ENCODE results near the gene CRISPLD2. TPM values are rescaled to one million over a fixed set of nuclear protein-coding genes. Genes with fewer than 3 reads are reported as not detected.

CRISPLD2 gene
- total and polyA plus RNA-seq, 10 of the 15 experiments (the other 5 are each of a cell fraction or from before 2014, with no cell fraction given): 0.03 to 0.30 (median 0.08) TPM; not detected in 5

DNA sequence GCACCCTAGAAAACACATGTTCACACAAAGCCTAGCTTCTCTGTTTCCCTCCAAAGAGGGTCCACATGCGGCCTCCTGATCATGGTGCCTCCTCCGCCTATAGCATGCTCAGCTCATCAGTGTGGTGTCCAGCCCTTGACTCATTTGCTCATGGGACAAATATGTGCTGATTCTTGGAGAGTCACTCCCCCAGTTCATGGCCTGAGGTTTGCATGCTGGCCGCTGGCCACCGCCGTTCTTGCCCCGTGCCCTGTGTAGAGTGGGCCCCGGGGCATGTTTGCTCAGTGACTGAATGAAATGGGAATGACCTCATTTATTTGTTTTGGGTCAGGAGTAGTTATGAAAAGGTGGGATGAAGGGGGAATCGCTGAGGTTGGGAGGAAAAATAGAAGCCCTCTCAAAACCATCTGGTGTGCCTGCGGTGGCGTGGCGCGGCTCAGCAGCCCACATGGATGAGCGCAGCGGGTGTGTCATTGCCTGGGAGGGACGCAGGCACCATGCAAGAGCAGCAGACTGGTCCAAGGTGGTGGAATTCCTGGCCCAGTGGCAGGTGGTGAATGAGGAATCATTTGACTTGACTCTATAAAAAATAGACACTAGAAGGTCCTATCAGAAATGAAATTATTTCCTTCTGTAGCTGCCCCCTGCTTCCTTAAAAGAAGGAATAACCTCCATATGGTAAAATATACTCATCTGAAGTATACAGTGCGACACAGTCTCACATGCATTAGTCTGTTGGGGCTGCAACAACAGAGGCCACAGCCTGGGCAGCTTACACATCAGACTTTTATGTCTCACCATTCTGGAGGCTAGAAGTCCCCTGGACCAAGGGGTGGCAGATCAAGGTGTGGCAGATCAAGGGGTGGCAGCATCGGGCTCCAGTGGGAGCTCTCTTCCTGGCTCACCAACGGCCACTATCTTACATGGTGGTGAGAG, 31.7 kb downstream of the CRISPLD2 start (continued):
- no peak for TF ChIP-seq YY1 (IDR thresholded peaks at IDR 0.05; ENCODE audit: low read depth, low read length)
- TF ChIP-seq, protein P1, sequence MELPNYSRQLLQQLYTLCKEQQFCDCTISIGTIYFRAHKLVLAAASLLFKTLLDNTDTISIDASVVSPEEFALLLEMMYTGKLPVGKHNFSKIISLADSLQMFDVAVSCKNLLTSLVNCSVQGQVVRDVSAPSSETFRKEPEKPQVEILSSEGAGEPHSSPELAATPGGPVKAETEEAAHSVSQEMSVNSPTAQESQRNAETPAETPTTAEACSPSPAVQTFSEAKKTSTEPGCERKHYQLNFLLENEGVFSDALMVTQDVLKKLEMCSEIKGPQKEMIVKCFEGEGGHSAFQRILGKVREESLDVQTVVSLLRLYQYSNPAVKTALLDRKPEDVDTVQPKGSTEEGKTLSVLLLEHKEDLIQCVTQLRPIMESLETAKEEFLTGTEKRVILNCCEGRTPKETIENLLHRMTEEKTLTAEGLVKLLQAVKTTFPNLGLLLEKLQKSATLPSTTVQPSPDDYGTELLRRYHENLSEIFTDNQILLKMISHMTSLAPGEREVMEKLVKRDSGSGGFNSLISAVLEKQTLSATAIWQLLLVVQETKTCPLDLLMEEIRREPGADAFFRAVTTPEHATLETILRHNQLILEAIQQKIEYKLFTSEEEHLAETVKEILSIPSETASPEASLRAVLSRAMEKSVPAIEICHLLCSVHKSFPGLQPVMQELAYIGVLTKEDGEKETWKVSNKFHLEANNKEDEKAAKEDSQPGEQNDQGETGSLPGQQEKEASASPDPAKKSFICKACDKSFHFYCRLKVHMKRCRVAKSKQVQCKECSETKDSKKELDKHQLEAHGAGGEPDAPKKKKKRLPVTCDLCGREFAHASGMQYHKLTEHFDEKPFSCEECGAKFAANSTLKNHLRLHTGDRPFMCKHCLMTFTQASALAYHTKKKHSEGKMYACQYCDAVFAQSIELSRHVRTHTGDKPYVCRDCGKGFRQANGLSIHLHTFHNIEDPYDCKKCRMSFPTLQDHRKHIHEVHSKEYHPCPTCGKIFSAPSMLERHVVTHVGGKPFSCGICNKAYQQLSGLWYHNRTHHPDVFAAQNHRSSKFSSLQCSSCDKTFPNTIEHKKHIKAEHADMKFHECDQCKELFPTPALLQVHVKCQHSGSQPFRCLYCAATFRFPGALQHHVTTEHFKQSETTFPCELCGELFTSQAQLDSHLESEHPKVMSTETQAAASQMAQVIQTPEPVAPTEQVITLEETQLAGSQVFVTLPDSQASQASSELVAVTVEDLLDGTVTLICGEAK (IDR thresholded peaks at IDR 0.05; ENCODE audit: borderline replicate concordance): no peak
- no peak for TF ChIP-seq MEF2B (IDR thresholded peaks at IDR 0.05; ENCODE audit: partially characterized antibody, poor library complexity, severe bottlenecking)
- no peak for TF ChIP-seq RCOR1 (conservative IDR thresholded peaks at IDR 0.05; ENCODE audit: low read depth, low read length)
- no peak for TF ChIP-seq NR2C2 (IDR thresholded peaks at IDR 0.05; ENCODE audit: borderline replicate concordance, control insufficient read depth, insufficient read length, low read depth)
- TF ChIP-seq SIN3A (IDR thresholded peaks at IDR 0.05; ENCODE audit: low read depth, low read length): no peak
- TF ChIP-seq, protein P2, sequence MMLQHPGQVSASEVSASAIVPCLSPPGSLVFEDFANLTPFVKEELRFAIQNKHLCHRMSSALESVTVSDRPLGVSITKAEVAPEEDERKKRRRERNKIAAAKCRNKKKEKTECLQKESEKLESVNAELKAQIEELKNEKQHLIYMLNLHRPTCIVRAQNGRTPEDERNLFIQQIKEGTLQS (IDR thresholded peaks at IDR 0.05; ENCODE audit: borderline replicate concordance, extremely low read depth, low read depth, low read length): no peak
- TF ChIP-seq, protein P3, sequence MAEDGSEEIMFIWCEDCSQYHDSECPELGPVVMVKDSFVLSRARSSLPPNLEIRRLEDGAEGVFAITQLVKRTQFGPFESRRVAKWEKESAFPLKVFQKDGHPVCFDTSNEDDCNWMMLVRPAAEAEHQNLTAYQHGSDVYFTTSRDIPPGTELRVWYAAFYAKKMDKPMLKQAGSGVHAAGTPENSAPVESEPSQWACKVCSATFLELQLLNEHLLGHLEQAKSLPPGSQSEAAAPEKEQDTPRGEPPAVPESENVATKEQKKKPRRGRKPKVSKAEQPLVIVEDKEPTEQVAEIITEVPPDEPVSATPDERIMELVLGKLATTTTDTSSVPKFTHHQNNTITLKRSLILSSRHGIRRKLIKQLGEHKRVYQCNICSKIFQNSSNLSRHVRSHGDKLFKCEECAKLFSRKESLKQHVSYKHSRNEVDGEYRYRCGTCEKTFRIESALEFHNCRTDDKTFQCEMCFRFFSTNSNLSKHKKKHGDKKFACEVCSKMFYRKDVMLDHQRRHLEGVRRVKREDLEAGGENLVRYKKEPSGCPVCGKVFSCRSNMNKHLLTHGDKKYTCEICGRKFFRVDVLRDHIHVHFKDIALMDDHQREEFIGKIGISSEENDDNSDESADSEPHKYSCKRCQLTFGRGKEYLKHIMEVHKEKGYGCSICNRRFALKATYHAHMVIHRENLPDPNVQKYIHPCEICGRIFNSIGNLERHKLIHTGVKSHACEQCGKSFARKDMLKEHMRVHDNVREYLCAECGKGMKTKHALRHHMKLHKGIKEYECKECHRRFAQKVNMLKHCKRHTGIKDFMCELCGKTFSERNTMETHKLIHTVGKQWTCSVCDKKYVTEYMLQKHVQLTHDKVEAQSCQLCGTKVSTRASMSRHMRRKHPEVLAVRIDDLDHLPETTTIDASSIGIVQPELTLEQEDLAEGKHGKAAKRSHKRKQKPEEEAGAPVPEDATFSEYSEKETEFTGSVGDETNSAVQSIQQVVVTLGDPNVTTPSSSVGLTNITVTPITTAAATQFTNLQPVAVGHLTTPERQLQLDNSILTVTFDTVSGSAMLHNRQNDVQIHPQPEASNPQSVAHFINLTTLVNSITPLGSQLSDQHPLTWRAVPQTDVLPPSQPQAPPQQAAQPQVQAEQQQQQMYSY (CRISPR knock-in tag; IDR thresholded peaks at IDR 0.05): no peak
- TF ChIP-seq CEBPB (IDR thresholded peaks at IDR 0.05; ENCODE audit: borderline replicate concordance in 1 of 2, low read depth in 2 of 2, low read length in 2 of 2): no peak
- TF ChIP-seq RFX5 (IDR thresholded peaks at IDR 0.05; ENCODE audit: low read depth, low read length): no peak
- TF ChIP-seq, protein P4, sequence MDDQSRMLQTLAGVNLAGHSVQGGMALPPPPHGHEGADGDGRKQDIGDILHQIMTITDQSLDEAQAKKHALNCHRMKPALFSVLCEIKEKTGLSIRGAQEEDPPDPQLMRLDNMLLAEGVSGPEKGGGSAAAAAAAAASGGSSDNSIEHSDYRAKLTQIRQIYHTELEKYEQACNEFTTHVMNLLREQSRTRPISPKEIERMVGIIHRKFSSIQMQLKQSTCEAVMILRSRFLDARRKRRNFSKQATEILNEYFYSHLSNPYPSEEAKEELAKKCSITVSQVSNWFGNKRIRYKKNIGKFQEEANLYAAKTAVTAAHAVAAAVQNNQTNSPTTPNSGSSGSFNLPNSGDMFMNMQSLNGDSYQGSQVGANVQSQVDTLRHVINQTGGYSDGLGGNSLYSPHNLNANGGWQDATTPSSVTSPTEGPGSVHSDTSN (IDR thresholded peaks at IDR 0.05; ENCODE audit: insufficient replicate concordance, low read depth, low read length): no peak
- TF ChIP-seq, protein P5, sequence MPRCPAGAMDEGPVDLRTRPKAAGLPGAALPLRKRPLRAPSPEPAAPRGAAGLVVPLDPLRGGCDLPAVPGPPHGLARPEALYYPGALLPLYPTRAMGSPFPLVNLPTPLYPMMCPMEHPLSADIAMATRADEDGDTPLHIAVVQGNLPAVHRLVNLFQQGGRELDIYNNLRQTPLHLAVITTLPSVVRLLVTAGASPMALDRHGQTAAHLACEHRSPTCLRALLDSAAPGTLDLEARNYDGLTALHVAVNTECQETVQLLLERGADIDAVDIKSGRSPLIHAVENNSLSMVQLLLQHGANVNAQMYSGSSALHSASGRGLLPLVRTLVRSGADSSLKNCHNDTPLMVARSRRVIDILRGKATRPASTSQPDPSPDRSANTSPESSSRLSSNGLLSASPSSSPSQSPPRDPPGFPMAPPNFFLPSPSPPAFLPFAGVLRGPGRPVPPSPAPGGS (IDR thresholded peaks at IDR 0.05; ENCODE audit: borderline replicate concordance, insufficient read depth, low read depth, low read length, poor library complexity, severe bottlenecking): no peak

All from GM12878 (cell line).